Dermis blood vessel endothelial cell (primary cell): ENCODE measurements around the gene HBS1L. TPM values are rescaled to one million over a fixed set of nuclear protein-coding genes. Genes with fewer than 3 reads are reported as not detected.
A peak's percentile ranks its signal among the peaks of the same experiment; 100 is the strongest.
"Not testable (repeated sequence)": the region's sequence is repeated elsewhere in the genome, so short reads cannot be mapped to it uniquely, and the experiment has no call there.

Source experiments
- DNase-seq: peaks from one replicate; pipeline ENCODE4 v3.0.0; 2010
- total RNA-seq: library from RNA; depleted of rRNA; stranded (reverse); fragments of >200 nt; gene quantifications from 2 replicates; pipeline ENCODE4 v1.2.3, GENCODE V29; 2014

Gene HBS1L
- total RNA-seq, 1 donor from 2014 or later, result 106 TPM

DNA sequence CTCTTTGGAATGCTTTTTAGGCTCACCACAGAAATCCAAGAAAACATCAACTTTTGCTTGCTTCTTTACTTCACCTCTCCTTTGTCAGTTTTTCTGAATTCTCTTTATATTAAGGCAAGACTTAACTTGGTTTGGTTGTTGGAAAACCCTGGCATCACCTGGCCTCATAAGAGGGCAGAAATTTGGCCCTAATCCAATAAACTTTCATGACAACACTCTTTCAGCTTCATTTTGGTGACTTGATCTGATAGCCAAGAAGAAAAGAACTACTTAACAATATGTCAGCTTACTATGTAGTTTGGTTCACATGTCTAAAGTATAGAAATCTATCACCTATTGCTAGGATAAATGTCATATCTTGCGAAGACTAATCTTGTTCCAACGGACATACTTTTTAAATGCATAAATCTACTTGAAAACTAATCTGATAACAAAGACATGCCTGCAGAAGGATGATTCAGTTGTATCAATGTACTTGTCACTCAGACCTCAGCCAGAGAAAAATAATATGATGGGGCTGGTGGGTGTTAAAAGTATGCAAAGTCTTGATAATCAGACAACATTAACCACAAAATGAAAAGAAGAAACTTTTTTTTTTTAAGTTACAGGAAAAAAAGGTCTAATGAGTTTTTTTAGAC lies 19.3 kb upstream of the HBS1L start:
- DNase-seq, result no peak

DNA sequence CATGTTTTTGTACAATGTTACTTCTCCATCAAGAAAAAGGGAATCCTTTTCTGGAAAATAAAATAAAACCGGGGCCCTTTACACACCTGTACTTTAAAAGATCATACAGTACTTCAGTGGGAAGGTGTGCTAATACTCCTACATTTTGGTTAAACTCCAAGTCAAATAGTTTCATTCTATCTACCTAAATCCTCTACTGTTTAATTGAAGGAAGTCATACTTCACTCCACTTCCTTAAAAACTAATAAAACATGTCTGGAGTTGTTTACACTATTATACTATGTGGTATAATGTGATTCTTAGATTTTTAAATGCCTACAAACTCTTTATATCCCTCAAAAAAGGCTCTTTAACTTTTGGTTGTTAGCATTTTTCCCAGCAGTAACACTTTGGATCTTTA lies 18.6 kb upstream of the HBS1L start:
- no peak for DNase-seq

DNA sequence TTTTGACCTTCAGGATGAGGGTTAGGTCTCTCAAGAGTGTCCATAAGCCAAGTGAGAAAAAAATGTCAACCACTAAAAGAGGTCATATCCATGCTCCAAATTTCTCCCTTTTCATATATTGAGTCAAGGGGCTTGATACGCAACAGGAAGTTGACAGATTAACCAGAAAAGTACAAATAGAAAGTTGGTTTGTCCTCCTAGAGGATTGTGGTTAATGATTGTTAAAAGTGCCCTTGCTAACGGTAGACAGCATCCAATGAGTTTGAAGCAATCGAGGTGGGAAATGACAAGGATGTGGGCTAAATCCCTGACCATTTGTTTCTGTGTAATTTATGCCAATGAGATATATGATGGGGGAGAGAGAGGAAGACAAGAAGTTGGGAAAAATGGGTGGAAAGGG lies 18.1 kb upstream of the HBS1L start:
- DNase-seq, result no peak

DNA sequence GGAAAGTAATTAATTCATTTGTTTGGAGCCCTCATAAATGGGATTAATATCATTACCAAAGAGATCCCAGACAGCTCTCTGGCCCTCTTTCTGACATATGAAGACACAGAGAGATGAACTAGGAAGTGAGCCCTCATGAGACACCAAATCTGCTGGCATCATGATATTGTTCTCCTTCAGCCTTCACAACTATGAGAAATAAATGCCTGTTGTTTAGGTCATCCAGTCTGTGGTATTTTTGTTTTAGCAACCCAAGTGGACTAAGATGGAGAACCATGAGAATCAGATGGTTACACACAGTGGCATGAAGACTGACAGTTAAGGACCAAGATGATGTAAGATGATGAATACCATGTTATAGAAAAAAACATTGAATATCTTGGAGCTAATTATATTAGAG lies 16.9 kb upstream of the HBS1L start:
- DNase-seq, result no peak

DNA sequence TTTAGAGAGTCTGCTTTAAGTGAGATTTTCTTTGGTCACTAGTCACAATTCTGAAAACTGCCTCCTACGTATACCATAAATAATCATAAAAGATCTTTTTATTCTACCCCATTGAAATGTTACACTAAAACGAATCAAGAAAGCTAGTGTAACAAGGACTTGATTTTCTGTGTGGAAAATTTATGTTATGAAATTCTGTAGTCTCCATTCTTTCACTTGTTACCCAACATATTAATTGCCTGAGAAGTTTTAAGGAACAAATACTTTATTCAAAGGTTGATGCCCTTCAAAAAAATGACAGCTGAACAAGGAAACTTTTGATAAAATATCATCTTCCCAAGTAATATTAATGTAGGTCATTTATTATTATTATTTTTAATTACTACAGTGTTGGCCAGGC lies 13.3 kb upstream of the HBS1L start:
- no peak for DNase-seq

DNA sequence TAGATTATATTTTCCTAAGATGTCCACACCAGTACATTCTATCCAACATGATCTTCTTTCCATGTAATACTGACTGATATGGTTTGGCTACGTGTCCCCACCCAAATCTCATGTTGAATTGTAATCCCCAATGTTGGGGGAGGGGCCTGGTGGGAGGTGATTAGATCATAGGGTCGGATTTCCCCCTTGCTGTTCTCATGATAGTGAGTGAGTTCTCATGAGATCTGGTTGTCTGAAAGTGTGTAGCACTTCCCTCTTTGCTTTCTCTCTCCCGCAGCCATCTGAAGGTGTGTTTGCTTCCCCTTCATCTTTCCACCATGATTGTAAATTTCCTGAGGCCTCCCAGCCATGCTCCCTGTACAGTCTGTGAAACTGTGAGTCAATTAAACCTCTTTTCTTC lies 12.2 kb upstream of the HBS1L start:
- no peak for DNase-seq

DNA sequence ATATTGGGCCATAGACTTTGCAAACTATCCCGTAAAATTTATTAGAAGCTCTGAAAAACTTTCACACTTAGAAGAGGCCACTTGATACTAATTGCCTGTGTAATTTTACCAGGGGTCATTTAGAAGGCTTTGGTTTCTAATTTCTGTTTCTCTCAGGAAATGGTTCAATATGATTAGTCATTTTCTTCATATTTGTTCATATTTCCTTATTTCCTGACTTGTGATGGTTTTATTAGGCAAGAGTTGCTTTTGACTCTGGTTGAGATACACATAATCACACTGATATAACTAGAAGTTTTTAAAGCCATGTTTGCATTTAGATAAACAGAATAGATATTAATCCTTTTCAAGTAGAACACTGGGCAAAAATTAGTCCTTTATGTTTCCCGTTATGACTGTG lies 11.8 kb upstream of the HBS1L start:
- DNase-seq, result peak; percentile 33

DNA sequence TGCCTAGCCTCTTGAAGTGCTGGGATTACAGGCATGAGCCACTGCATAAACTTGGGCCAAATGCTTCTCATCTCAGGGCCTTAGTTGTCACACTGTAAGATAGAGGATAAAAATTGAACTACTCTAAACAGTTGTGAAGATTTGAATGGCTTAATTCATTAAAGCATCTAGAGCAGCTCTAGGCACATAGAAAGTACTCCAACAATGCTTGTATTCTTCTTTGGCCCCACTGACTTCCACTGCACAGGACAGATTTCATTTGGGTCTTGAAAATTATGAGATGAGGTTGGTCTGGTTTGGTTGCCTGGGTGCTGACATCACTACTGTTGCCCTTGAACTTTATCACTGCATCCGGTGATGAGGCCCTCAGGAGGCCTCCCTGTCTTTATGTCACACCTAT lies 10.0 kb upstream of the HBS1L start:
- no peak for DNase-seq

DNA sequence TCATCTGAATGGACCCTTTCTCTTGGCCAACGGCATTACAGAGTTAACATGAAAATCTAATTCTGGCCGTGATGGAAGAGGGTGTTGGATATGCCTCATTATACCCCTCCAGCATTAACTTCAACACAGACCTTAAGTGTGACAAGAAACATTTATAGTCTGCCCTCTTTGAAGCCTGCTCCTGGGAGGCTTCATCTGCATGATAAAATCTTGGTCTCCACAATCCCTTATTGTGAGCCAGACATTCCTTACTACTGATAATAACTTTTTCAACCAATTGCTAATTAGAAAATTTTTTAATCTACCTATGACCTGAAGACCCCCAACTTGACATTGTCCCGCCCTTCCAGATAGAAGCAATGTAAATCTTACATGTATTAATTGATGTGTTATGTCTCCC lies 9.3 kb upstream of the HBS1L start:
- no peak for DNase-seq

DNA sequence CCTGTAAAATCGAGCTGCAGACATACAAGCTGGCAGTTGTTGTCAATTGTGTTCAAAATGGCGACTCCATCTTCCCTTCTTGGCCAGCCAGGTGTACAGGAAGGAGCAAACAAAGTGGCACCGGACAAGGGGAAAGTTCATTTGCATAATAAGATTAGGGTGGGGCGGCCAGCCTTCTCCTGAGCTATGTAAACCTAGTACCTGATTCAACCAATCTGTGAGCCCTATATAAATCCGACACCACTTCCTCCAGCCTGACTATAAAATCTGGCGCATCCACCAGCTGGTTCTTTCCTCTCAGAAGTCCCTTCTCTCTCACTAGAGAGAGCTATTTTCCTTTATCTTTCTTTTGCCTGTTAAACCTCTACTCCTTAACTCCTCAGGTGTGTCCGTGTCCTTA lies 8.1 kb upstream of the HBS1L start:
- no peak for DNase-seq

DNA sequence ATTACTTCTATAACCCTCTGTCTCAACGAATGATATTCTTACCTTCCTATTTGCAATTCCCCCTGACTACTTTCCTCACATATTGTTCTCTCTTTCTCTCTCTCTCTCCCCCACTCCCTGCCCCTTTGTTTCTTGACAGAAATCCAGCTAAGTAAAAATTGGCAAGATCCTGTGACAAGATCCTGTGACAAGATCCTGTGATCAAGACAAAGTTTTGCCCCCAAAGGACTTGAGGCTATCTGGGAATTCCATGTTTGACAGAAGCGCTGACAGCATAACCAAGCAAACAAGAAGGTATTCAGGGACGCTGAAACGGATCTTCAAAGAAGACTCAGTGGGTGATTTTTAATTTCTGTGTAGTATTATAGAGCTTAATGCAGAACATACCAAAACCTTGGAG lies 5.5 kb upstream of the HBS1L start:
- no peak for DNase-seq

DNA sequence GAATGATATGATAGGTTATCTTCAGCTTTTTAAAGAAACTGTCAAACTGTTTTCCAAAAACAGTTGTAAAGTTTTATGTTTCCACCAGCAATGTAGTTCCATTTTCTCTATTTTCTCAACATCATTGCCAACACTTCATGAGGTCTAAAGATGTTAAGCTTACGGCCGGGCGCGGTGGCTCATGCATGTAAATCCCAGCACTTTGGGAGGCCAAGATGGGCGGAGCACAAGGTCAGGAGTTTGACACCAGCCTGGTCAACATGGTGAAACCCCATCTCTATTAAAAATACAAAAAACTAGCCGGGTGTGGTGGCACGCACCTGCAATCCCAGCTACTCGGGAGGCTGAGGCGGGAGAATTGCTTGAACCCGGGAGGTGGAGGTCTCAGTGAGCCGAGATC lies 3.7 kb upstream of the HBS1L start:
- DNase-seq, result not testable (repeated sequence)

DNA sequence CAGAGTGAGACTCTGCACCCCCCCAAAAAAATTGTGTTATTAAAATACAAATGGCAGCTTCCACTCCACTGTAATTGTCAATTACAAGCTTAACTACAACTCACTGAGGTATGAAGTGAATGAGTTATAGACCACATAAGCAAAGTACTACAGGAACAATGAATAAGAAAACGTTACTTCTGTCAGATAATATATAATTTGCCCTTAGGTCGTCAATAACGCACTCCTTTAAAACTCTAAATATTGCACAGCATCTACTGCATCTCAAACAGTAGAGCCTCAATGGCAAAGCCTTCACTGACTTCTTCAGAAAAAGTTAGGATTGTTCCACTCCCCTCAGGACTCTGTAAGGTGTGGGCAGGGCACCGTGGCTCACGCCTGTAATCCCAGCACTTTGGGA lies 2.0 kb upstream of the HBS1L start:
- DNase-seq, result no peak

DNA sequence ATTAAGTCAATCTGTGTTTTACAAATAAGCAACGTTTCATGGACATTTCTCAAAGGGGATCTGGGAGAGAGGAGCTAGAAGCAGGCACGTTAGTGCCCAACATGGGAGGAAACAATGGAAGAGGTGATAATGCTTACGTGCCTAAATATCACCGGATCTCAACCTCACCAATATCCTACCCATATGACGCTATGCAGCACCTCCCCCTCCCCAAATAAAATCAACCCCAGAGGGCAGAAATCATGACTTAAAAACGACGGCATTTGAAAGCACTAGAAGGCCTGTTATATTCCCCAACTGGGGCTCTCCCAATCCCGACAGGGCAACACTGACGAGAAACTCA lies 425 bp downstream of the HBS1L start:
- peak; percentile 46 for DNase-seq

DNA sequence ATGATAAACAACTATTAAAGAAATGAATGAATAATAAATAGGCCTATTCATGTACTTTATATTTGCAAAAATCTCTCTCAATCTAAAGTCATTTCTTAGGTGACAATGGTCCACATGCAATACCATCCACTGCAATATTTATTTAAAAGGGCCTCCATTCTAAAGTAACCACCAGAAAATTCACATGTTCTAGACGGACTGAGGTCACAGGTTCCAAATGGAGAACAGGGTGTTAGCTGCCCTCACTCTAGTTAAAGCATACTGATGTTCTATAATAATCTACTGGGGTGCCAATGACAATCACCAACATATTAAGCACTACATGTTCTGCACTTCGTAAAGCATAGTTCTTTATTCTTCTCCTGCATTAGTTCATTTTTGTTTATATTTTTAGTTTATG lies 1.2 kb downstream of the HBS1L start:
- DNase-seq, result no peak

DNA sequence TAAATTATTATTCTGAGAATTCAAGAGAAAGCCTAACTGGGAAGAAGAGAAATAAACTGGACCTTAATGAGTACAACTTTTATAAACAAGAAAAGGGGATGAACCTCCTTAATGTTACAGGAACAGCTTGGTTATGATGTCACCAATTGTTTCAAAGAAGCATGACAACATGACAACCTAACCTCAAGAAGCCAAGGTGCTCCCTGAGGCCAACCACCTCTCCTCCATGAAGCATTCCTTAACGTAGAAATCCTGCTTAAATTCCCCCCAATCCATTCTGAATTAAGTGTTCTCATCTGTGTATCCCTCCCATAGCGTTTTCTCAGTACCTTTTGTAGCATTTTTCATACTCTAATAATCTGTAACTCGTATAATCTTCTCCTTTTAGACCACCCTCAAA lies 1.7 kb downstream of the HBS1L start:
- no peak for DNase-seq

DNA sequence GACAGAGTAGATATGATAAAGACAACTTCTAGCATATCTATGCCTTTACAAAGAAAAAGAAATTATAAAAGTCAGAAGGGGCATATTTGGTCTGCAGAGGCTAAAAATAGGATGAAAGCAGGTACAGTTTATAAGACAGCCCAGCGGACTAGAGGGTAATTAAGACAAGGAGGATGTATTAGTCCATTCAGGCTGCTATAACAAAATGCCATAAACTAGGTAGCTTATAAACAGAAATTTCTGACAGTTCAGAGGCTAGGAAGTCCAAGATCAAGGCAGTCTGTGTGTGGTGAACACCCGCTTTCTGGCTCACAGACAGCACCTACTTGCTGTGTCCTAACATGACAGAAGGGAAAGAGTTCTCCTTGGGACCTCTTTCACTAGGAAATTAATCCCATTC lies 5.7 kb downstream of the HBS1L start:
- no peak for DNase-seq

DNA sequence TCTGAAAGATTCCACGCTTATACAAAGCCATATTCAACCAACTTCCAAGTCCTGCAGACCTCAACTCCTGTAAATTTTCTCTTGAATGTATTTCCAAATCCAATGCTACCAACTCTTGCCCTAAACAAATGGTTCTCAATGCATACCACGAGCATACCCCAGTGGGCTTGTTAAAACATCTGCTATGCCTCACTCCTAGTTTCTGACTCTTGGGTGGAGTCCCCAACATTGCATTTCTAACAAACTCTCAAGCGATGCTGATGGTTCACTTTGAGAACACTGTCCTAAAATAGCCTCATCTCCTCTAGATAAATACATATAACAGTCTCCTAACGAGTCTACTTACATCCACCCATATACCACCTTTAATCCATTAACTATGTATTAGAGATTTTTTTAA lies 7.3 kb downstream of the HBS1L start:
- no peak for DNase-seq

DNA sequence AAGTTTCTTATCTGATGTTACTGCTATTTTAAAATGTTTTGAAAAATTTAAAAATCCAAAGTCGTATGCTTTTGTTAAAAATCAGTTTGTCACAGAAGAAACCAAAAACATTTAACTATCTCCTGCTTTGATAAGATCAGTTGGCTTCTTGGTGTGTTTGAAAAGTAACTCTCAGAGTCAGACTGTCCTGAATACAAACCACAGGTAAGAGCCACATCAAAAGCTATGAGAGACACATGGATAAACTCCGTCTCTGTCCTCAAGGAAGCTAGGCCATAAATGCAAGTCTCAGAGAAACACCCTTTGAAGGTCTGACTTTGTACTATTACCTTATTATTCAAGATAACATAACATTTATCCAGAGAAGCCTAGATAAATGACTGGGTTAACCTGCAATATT lies 7.7 kb downstream of the HBS1L start:
- no peak for DNase-seq

DNA sequence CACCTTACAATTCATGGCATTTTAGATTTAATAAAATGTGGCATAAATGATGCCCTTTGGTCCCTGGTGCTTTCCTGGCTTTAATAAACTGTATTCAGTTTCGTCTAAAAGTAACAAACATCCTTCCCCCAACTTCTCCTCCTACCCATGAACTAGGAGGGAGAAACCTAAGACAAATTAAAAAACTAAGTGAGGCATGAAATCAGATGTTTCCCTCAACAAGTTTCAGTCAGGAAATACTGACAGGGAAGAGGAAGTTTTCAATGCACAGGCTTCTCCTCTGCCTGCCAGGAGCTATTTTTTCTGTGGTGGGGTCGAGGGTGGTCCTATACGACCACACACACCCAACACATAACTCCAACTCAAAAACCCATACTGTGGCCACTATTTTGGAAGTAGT lies 10.0 kb downstream of the HBS1L start:
- peak; percentile 28 for DNase-seq

DNA sequence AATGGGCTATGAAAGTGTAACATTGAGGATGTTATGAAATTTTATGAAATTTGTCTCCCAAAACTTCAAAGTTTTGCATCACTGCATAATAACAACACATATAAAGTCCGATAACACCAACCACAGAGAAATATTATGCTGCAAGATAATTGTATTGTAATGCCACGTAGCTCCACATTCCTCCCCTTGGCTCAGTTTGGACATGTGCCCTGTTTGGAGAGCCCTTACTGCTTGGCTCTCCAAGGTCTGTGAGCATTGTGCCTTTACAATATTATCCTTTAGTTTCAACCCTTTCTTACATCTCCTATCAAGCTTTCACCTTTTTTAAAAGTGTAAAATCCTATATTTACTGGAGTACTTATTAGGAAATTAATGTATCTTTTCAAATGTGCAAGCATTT lies 10.8 kb downstream of the HBS1L start:
- no peak for DNase-seq

DNA sequence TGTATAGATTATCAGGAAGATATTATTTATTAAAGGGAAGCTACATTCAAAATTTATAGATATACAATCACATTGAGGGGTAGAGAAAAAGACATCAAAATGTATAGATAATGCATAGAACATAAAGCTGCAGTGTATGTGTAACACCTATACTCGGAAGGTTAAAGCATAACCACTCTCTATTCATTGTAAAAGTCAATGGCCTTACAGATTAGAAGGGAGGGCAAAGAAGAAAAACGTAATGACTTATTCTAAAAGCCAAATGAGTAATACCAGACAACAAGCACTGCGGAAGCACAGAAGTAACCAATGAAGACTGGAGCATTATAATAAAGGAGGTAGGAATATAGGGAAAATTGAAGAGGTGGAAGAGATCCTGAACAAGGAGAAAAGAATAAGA lies 11.3 kb downstream of the HBS1L start:
- no peak for DNase-seq

DNA sequence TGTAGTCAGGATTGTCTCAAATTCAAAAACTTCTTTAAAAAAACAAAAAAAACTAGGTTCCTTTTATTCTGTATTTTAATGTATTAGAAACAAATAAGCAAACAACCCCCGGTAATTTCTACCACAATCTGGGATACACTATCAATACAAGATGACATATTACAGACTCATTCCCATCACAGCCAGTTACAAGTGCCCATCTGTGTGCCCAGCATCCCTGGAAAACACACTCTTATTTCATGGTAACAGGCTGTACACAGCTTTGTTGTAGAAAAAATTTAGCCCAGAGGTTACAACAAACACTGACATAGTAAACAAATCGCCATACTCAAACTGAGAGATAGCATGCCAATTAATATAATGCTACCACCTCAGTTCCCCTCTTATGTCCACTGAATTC lies 16.3 kb downstream of the HBS1L start:
- no peak for DNase-seq

DNA sequence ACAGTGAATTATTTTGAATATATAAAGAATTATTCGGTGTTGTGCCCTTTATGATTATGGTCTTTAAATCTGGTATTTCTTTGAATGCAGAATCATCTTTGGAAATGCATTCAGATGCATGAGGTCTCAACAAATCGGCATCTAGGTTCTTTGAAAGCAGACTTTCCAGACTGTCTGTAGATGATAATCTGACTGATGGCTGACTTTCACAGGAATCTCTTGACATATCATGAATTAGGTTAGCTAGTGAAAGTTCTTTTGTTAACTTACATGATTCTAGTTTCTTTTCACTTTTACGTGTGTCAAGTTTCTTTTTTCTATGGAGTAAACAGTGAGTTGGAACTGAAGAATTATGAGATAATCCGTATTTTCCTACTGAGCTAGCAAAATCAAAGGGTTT lies 17.1 kb downstream of the HBS1L start:
- no peak for DNase-seq

DNA sequence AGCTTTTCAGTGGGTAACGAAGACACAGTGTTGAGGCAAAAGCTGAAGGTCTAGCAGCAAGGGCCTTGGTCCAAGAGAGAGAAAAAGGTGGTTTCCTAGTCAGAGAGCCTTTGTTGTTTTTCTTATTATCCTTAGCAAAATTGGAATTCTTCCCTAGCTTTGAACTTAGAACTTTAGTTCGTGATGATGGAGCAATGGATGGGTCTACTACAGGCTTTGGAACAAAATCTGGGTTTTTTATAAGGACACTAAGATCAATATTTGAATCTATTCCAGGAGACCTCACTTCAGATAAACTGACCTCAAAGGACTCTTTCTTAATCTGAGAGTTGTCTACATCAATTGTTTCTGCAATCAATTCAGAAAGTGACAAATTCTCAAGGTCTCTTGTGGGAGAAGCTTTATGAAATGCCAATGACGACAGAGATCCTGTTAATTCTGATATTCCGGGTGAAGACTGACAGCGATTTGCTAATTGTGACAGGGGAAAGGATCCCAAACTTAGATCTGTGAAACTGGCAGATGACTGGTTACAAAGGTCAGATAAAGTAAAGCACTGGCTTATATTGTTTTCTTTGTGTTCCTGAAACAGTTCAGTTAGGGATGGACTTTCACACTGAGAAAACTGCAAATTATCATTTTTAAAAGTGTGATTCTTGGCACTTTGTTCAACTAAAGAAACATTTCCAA lies 17.7 kb downstream of the HBS1L start:
- DNase-seq, result no peak
